ENCODE results near the gene DGKG.

The DGKG gene

DNA sequence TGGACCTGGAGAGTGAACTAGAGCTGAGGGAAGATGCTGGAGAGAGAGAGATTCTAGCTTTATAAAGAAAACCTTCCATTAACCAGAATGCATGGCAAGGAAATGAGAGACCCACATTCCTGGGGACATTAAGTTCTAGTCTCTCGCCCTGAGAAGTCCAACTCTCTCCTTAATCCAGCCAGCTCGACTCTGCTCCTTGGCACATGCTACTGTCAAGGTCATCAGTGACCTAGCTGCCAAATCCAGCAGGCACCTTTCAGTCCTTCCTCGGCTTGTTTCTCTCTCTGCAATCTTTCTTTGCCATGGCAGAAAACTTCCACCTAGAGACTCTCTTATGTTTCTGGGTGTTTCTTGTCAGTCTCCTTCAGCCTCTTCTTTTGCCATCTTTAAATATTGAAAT is 40.3 kb downstream of the DGKG start:
- Histone ChIP-seq H3K4me3 (ENCODE audit: low read depth, low read length) (no peak overlapping the region), H3K36me3 (no peaks in the 10 kb centered on the region), H3K27me3 (no peaks in the 10 kb centered on the region), H3K4me1 (peaks cover 5% of the 10 kb centered on the region), H3K9me3 (no peaks in the 10 kb centered on the region)
- no peak for TF ChIP-seq CTCF (IDR thresholded peaks at IDR 0.05; ENCODE audit: low read depth, low read length)
- DNase-seq, result no peak

DNA sequence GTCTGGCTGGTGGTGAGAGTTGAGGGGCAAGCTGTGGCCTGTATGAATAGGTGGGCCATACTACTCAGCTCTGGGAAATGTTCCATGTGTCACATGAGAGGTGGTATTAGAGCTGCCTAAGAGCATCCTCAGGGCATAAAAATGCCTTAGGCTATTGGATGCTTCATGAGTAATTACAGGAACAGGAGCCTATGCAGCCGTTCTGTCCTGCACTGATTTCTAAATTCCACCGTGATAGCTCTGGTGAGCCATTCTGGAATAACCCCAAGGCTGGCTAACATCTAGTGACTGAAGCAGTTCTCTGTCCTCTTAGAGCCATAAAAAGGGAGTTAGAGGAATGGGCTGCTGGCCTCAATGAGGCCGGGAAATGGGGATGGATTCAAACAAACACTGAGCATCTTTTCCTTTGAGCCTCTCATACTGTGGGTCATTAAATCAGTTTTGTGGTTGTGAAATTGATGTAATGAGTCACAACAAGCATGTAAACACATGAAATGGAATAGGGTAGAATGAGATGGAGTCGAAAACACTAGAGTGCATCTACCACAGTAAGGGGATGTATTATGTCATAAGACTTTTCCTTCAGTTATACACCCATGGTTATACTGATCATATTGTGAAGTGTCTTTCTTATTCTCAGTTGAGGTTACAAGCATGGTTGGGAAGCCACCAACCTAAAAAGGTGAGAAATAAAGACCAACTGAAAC is 41.0 kb downstream of the DGKG start:
- Histone ChIP-seq H3K36me3 (no peaks in the 10 kb centered on the region), H3K9me3 (no peaks in the 10 kb centered on the region), H3K27me3 (no peaks in the 10 kb centered on the region), H3K4me3 (ENCODE audit: low read depth, low read length) (no peak overlapping the region), H3K4me1 (peaks cover 5% of the 10 kb centered on the region)
- no peak for TF ChIP-seq CTCF (IDR thresholded peaks at IDR 0.05; ENCODE audit: low read depth, low read length)
- DNase-seq, result peak; percentile 20

DNA sequence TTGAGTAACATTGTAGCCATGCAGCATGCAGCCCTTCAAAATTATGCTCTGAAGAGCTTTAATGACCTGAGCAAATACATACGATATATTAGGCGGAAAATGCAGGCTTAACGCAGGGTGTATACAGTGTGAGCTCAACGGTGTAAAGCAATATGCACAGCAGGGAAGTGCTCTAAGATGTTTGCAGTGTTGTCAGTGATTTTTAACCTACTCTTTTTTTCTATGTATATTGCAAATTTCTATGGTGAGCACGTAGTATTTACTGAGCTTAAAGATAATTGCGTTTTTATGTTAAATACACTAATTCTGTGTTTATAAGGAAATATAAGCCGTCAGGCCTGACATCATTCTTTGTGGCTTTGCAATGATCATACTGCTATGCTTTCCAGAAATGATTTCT is 42.1 kb downstream of the DGKG start:
- no peak overlapping the region for H3K4me3 ChIP-seq (ENCODE audit: low read depth, low read length)
- no peak for DNase-seq
- TF ChIP-seq CTCF (IDR thresholded peaks at IDR 0.05; ENCODE audit: low read depth, low read length), result no peak
- H3K27me3 ChIP-seq, result no peaks in the 10 kb centered on the region
- H3K36me3 ChIP-seq, result no peaks in the 10 kb centered on the region
- H3K4me1 ChIP-seq, result peaks cover 5% of the 10 kb centered on the region
- no peaks in the 10 kb centered on the region for H3K9me3 ChIP-seq

DNA sequence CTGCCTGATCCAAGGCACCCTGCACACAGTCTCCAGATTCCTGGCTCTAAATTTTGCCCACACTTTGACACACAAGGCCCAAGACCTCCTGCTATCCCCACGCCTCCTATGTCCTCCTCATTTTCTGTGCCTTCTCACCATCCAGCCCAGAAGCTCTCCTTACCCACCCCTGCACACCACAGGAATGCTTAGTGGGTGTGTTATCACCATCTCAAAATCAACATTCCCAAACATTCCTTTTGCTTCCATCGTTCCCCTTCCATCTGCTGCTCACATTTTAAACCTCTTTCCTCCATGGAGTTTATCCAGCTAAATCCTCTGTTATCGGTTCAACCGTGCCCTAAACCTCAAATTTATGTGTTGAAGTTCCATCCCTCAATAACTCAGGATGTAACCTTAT is 43.9 kb downstream of the DGKG start:
- Histone ChIP-seq H3K9me3 (no peaks in the 10 kb centered on the region), H3K36me3 (no peaks in the 10 kb centered on the region), H3K4me3 (ENCODE audit: low read depth, low read length) (no peak overlapping the region), H3K4me1 (peaks cover 5% of the 10 kb centered on the region), H3K27me3 (no peaks in the 10 kb centered on the region)
- no peak for DNase-seq
- no peak for TF ChIP-seq CTCF (IDR thresholded peaks at IDR 0.05; ENCODE audit: low read depth, low read length)

- H3K9me3 ChIP-seq, result no peaks in the 10 kb centered on the region
- no peak for DNase-seq
- TF ChIP-seq CTCF (IDR thresholded peaks at IDR 0.05; ENCODE audit: low read depth, low read length), result no peak
- no peak overlapping the region for H3K4me3 ChIP-seq (ENCODE audit: low read depth, low read length)
- H3K36me3 ChIP-seq, result no peaks in the 10 kb centered on the region
- H3K4me1 ChIP-seq, result peaks cover 5% of the 10 kb centered on the region
- H3K27me3 ChIP-seq, result no peaks in the 10 kb centered on the region
Observed at GRCh38 chr3:186317478-186317877, 44.6 kb downstream of the DGKG start.

DNA sequence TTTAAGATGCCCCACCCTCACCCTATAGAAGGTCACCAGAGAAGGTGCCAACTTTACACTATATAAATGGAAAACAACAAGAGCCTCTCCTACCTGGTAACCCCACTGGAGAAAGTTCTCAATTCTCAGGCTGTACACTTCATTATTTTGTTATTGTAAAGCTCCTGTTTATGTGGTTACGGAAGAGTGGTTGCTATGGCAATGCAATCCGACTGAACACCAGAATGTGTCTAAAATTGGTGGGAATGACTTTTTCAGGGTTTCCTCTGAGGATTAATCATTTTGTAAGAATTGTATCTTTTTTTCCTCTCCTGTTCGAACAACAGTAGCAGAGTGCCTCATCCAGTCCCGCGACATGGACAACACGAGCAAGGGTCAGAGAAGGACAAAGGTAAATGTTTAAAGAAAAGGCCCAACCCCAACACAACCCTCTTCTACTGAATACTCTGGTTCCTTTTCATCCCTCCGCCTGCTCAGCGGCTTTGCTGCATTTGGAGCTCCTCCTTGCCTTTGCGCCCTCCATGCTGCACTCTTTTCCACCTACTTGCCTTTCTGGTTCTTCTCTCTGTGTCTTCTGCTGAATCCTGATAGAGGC is 45.3 kb downstream of the DGKG start:
- Histone ChIP-seq H3K4me3 (ENCODE audit: low read depth, low read length) (no peak overlapping the region), H3K4me1 (peaks cover 5% of the 10 kb centered on the region), H3K9me3 (no peaks in the 10 kb centered on the region), H3K27me3 (no peaks in the 10 kb centered on the region), H3K36me3 (no peaks in the 10 kb centered on the region)
- no peak for TF ChIP-seq CTCF (IDR thresholded peaks at IDR 0.05; ENCODE audit: low read depth, low read length)
- no peak for DNase-seq

Measured in BE2C (cell line).